ENCODE results near the gene LY6G5C. TPM values are rescaled to one million over a fixed set of nuclear protein-coding genes. Genes with fewer than 3 reads are reported as not detected.

Gene LY6G5C
- total RNA-seq, 1 donor from 2014 or later: 3.6 TPM

DNA sequence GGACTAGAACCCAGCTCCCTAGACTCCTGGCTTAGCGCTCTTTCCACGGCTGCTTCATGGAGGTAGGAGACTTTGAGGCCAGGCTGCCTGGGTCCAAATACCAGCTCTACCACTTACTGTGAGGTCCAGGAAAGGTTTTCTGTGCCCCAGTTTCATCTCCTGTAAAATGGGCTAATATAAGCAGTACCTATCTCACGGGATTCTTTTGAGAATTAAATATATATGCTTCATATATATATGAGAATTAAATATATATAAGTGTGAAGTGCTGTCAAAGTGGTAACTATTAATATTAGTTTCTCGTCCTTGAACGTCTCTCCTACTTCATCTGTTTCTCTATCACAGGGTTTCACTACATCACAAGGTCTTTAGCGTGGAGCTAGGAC is 10.2 kb upstream of the LY6G5C start:
- no peak for DNase-seq

DNA sequence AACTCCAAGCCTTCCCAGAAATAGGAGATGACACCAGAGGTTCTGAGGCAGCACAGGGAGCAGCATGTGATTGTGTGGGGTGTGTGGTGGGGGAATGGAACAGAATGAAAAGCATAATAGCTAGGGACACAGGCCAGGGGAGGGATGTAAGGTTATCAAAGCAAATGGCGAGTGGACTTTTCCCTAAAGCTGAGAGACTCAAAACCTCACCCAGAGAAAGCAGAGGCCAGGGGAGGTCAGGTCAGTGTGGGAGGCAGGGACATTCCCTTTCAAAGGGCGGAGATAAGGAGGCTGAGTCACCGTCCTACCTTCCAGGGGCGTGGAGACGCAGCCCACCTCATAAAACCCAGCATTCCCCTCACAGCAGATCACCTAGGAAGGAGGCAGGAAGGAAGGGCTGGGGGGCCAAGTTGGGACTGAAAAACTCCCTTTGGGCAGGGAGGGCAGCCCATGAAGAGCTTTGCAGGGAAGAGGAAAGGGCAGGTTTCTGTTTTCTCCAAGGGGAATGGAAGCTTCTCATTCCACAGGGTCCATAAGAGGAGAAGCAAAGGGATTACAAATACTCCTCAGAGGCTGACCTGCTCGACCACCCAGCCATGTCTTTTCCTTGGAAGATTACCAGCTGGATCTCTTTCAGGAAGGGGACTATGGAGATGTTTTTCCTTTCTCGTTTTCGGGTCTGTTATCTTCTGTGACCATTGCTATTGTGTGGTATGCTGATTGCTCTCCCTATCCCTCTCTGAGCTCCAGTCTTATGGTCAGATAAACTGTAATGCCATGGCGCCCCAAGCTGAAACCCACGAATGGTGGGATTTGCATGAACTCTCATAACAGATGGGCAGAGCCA is 9.6 kb upstream of the LY6G5C start:
- no peak for DNase-seq

DNA sequence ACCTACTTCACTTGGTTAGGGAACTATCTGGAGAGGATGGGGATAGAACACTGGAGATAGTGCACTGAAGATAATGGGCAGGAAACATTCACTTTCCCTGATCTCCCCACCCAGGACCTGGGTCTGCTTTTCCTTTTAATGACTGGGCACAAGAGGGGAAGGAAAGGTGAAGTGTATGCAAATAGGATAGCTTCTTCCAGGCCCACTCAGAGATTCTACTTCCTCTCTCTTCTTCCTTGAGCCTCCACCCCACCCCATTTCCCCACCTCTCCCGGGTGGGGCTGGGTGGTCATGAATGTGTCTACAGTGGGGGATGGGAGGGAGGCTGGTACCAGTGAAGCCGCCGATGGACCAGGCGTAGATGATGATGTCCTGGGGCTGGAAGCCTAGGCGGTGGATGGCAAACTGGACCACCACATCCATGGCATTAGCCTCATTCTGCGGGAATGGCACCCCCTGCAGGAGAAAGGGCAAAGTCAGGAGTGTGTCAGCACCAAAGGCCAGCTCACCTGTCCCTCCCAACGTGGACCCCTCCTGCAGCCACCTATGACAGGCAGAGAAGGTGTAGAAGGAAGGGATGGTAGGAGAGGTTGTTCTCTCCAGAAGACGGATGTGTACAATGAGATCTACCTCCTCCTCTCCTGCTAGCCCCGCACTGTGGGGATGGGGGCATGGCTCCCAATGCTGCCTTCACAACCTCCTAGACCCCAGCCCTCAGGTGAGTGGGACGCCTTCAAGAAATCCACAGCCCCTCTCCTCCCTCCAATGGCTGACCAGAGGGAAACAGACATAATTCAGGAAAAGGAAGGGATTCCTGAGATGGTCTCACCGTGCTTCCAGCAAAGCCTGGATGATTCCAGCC is 8.6 kb upstream of the LY6G5C start:
- peak; percentile 36 for DNase-seq

DNA sequence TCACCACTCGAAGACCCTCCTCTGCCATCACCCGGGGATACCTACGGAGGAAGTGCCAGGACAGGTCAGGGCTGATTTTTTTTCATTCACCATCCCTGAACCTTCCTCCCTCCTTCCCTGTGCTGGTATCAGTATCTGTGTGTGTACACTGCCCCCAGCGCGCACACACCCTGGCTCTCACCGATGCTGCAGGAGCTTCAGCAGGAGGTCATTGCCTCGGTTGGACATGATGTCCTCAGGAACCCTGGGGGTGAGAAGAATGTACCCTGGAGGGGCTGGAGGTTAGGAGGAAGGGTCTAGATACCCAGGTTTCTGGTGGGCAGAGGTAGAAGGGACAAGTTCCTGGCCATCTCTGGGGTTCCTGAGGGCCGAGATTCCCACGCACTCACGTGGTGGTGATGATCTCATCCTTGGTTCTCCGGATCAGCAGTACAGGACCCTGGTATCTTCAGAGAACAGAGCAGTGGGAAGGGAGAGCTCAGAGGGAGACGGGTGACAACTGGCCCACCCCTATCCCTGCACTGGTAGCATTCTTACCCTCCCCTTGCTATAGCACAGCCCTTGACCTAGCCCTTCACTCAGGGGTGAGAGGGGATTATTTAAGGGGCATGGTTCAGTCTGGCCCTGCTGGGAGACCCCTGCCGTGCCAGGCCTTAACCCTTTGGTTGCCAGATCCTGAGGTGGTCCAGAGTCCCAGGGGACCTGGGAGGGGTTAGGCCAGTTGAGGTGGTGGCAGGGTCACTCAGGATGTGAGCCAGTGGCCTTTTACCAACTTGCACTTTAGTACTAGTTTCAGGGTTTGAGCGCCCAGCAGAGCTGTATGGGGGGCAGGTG is 7.2 kb upstream of the LY6G5C start:
- no peak for DNase-seq

DNA sequence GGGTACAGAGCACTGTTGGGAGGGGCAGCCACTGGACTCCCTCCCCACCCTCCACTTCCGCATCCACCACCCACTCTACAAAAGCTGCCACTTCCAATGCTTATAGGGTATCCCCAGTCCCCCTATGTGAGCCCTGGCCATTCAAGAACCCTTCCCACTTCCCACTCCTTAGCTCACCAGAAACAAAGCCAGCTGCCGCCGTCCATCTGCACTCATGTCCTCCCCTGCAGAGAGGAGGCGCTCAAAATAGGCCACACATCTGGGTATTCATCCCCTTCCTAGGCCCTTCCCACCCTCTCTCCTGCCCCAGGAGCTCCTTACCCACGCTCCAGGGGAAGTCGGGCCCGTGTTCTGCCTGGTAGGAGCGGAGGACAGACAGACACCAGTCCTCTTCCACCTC is 6.5 kb upstream of the LY6G5C start:
- DNase-seq: no peak

DNA sequence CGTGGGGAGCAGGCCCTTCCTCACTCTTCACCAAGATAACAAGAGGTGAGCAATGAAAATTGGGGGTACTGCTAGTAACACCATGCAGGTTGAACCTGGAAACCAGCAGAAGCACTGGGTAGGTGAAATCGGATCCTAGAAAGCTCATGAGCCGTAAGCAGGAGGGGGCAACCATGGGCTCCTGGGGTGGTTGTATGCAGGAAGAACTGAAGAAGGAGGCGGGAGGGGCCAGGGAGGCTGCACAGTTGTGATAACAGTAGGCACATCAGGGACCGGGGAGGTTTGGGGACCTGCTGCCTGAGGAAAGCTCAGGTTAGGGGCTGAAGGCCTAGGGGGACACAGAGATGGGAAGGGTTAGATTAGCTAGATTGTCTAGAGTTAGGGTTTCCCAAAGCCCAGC is 5.6 kb upstream of the LY6G5C start:
- no peak for DNase-seq

DNA sequence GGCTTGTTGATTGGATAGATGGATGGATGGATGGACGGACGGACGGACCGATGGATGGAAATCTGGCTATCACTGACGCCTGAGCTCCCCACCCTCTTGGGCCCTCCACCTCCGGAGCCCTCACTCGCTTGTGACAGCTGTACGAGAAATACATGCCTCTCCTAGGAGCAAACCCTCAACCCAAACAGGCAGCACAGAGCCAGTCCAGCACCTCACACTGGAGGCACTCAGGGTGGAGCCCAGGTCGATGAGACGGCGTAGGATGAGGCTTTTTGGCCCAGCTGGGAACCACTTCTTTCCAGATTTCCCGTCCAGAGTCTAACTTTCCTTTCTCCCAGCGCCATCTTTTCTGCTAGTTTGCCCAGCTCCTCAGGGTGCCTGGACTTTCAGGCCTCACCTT is 2.7 kb upstream of the LY6G5C start:
- no peak for DNase-seq

DNA sequence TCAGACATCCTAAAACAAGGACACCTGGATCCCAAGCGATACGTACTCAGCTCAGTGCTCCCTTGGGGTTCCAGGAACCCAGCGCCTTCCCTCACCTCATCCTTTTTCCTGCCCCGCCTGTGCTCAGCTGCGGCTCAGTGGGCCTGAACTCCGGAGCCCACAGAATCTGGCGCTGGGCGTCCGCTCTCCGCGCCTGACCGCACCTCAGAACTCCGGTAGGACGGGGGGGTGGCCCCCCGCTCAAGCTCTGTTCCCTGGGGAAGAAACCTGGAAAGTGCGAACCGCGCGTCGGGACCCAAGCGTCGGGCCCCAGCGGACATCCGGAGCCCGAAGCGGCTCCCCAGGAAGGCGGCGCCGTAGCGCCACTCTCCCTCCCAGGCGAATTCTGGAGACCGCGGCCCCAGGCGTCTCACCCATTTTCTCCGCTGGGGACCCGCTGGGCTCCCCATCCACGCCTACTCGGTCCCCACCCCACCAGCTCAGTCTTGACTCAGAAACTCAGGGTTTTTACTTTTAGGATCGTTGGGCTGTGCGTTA is 336 bp upstream of the LY6G5C start:
- peak; percentile 48 for DNase-seq

DNA sequence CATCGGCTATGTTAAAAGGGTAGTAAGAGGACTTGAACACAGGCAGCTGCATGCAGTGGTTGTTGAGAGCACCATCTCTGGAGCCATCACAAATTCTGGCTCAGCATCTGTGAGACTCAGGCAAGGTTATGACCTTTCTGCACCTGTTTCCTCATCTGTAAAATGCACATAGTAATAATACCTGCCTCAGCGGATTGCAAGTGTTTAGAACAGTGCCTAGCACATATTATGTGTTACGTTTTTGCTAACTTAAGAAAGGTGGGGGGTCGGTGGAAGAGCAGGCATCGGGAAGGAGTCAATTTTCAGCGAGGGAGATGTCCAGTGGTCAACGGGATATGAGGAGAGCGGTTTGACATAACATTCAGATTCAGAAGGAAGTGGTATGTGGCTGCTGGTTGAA is 2.9 kb downstream of the LY6G5C start:
- no peak for DNase-seq

DNA sequence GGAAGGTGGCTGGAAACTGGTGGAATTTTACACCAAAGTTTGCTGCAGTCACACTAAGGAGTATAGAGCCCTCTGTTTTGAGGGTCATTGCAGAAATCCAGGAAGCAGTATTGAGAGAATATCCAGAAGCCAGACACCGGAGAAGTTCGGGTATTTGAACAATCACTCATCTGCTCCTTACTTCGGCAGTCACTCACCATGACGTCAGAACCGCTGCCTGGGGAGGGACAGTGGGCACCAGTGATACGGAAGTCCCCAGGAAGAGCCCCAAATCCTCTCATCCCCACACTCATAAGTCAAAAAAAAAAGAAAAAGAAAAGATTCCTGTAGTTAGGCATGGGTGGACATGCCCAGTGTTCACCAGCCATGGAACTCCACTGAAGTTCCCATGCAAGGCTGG is 4.0 kb downstream of the LY6G5C start:
- DNase-seq: no peak

DNA sequence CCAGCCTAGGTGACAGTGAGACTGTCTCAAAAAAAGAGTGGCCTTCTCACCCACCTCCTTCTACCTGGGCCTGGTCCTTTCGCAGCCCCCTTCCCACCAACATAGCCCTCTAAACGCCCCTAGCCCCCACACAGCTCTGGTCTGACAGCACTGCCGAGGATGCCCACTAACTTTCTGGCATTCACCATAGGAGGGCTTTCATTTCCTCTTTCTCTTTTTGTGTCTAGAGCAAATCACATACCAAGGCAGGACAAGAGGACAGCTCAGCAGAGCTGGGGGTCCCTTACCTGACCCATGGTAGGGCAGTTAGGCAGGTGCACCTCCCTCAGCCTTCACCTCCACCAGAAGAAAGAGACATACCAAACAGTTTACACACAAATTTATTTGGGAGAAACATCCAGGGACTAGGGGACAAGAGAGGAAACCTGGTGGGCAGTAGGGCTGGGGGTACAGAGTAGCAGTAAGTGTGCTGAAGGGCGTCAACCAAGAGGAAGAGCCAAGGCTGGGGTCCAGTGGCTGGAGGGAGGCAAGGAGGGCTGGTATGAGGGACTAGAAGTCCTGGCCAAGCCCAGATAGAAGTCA is 4.5 kb downstream of the LY6G5C start:
- no peak for DNase-seq

DNA sequence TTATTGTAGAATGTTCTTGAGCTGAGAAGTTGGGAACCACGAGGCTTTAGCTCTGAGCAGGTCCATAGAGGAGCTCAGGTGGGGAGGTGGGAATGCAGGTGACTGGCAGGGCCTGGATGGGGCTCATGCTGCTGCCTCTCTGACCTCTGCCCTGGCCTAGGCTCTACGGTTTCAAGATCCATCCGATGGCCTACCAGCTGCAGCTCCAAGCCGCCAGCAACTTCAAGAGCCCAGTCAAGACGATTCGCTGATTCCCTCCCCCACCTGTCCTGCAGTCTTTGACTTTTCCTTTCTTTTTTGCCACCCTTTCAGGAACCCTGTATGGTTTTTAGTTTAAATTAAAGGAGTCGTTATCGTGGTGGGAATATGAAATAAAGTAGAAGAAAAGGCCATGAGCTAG is 11.2 kb downstream of the LY6G5C start, which contains the start of gene LY6G5B:
LY6G5B (plus strand) TSS at position 301 of the 400 bp plus-strand sequence. CDS start 975 bp downstream, outside the sequence.
- no peak for DNase-seq

DNA sequence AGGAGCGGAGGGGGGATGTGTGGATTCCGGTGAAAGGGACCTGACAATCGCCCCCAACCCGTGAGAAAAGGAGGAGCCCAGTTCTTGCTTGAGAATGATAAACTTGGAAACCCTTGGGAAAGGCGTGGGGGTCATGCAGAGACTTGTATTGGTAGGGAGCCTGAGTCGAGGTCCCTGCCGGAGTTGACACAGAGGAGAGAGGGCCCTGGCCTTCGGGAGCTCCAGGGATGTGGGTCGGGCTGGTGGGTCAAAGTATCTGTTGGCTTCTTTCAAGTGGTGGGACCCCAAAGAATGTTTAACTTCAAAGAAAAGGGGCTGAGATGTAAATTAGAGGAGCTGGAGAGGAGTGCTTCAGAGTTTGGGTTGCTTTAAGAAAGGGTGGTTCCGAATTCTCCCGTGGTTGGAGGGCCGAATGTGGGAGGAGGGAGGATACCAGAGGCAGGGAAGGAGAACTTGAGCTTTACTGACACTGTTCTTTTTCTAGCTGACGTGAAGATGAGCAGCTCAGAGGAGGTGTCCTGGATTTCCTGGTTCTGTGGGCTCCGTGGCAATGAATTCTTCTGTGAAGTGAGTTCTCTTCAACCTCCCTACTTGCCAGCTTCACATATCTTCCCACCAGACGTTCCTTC is 14.4 kb downstream of the LY6G5C start:
- DNase-seq: no peak

DNA sequence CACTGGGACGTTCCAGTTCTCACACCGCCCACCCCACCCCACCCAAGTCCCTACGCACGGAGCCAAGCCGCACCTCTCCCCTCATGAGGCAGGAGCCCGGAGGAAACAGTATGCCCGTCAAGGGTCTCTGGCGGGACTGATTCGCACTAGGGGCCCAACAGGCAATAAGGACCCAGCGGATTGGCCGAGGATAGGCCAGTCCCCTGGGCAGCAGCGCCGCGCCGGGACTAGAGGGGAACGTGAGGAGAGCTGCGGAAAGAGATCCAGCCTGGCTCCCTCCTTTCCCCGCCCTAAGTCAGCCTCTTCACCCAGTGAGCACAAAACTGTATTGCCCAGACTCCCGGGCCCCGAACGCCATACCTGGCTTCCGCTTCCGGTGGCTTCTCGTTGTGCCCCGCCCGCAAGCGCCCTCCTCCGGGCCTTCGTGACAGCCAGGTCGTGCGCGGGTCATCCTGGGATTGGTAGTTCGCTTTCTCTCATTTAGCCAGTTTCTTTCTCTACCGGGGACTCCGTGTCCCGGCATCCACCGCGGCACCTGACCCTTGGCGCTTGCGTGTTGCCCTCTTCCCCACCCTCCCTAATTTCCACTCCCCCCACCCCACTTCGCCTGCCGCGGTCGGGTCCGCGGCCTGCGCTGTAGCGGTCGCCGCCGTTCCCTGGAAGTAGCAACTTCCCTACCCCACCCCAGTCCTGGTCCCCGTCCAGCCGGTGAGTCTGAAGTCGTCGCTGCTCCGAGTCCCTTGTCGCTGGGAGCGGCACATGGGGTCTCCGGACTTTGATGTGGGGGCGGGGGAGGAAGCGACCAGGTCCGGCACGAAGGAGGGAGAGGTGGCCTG is 15.1 kb downstream of the LY6G5C start, which contains the start of gene CSNK2B:
CSNK2B (plus strand) TSS at position 580 of the 836 bp plus-strand sequence. CDS start 752 bp downstream, outside the sequence.
- DNase-seq: peak; percentile 98

DNA sequence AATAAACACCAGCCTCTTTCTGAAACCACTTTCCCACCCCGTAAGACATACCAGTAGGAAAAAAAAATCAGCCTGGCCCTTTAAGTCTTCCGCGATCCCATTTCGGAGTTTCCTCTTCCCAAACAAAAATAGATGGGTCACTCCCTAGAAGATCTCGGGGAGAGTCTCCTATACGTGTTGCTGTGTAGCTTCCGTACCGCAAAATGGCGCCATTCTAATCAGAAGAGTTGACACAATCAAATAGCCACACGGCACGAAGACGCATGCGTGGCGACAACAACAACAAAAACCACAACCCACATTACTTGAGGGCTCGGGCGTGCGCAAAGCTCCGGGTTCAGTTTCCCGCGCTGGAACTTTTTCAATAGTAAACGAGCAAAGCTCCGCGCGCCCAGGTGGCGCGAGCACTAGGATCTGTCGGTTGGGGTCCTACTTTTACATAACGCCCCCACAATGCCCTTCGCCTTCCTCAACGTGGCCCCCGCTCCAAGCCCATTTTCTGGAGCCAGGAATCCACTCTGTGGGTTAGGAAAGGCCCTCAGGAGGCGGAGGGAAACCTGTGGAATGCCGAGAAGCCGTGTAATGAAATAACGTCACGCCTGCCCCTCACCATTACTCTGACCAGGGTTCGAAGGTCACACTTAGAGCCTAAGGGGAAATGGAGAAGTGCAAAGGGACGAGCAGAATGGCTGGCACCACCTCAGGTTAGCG is 15.9 kb downstream of the LY6G5C start, which contains the start of gene GPANK1:
GPANK1 (minus strand) TSS at position 208 of the 711 bp plus-strand sequence. CDS start 519 bp downstream, outside the sequence.
- DNase-seq: peak; percentile 97

DNA sequence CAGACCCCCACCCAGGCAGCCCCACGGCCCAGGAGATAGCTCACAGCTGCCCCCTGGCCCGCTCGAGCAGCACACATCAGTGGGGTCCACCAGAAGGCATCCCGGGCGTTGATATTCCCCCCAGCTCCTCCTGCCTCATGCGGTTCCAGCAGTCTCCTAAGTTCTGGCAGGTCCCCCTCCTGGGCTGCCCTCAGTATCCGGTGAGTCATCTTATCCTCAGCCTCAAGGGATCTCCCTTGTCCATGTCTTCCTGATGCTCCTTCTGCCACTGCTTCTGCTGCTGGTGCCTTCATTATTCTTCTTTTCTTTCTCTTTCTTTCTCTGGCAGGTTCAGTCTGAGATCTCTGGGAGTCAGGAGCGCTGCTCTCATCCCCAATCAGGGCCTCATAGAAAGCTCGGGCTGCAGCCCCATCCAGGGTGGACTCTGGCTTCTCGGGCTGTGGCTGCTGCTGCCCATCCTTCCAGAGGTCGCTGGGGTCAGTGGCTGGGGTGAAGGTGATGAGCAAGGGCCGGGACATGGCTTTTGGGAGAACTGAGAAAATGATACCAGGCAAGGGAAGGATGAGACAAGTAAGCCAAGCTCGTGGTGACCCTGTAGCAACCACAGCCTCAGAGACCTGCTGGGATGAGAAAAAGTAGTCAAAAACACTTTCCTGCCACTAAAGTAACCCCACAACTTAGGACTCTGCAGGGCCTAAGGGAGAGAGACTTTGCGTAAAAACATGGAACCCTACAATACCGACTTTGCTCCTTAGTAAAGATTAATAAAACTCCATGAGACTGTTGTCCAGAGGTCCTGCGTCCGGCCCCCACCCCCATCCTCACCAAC is 16.7 kb downstream of the LY6G5C start:
- peak; percentile 75 for DNase-seq

DNA sequence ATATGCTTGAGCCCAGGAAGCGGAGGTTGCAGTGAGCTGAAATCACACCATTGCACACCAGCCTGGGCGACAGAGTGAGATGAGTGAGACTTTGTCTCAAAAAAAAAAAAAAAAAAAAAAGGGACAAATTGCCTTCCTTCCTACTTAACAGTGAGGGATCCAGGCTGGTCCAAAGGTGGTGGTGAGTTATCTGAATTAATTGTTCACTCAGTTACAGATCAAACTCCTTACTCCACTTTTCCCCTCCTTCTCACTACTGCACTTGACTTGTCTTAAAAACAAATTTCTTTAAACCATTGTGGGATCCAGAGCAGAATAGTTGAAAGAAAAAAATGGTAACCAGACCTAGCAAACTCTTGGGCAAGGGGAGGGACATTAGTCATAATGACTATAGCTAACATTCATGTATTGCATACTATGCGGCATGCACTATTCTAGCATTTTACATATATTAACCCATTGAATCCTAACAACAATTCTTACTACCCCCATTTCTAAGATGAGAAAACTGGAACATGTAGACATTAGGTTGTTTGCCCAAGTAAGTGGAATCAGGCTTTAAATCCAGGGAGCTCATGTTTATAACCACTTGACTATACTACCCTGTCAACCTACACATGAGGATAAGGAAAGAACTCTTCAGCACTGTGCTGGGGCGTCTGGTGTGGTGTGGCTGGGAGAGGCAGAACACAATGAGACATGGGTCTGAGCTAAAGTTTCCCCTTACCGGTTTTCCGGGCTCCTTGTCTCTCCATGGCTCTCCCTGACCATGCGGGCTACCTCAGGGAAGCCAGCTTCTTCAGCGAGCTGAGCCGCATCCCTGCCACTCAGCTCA is 17.5 kb downstream of the LY6G5C start:
- no peak for DNase-seq

All from dermis blood vessel endothelial cell (primary cell).